ENCODE measurements around the gene NAA38.
"Not testable (repeated sequence)": the region's sequence is repeated elsewhere in the genome, so short reads cannot be mapped to it uniquely, and the experiment has no call there.

Gene NAA38

GRCh38 chr17:7814969-7815368 lies 42.4 kb downstream of the NAA38 start:
- H3K79me2 ChIP-seq (ENCODE audit: insufficient read depth, low read length): no peaks in the 10 kb centered on the region
- H3K4me1 ChIP-seq (ENCODE audit: insufficient read depth, low read length, severe bottlenecking): no peaks in the 10 kb centered on the region
- H3K9ac ChIP-seq (ENCODE audit: low read length): no peak overlapping the region
- no peaks in the 10 kb centered on the region for H4K20me1 ChIP-seq (ENCODE audit: insufficient read depth, low read length)
- TF ChIP-seq CTCF (IDR thresholded peaks at IDR 0.05; ENCODE audit: low read length) (no peak), EZH2 (IDR thresholded peaks at IDR 0.05; ENCODE audit: borderline replicate concordance, low read length) (no peak)
- H3K27me3 ChIP-seq (ENCODE audit: insufficient read depth, low read length): peaks cover 7% of the 10 kb centered on the region; the same call in 1 of the 2 replicates
- H3K9me3 ChIP-seq (ENCODE audit: low read length): no peaks in the 10 kb centered on the region
- no peak overlapping the region for H3K4me2 ChIP-seq (ENCODE audit: low read length)
- H3K27ac ChIP-seq (ENCODE audit: low read depth, low read length, poor library complexity, severe bottlenecking): no peak overlapping the region
- no peaks in the 10 kb centered on the region for H3K9me2 ChIP-seq (ENCODE audit: low read depth, low read length)
- no peak overlapping the region for H2AFZ ChIP-seq (ENCODE audit: low read length)
- no peaks in the 10 kb centered on the region for H3K36me3 ChIP-seq (ENCODE audit: insufficient read depth, low read length)
- no peaks in the 10 kb centered on the region for H3F3A ChIP-seq (ENCODE audit: insufficient read depth, low read length)
- no peak overlapping the region for H3K4me3 ChIP-seq (ENCODE audit: low read depth, low read length, poor library complexity, severe bottlenecking)

- H3K27me3 ChIP-seq (ENCODE audit: insufficient read depth, low read length): 0 out of 2 replicates have a peak, but pooled peaks cover 1% of the 10 kb centered on the region
- no peaks in the 10 kb centered on the region for H3K36me3 ChIP-seq (ENCODE audit: insufficient read depth, low read length)
- no peaks in the 10 kb centered on the region for H3K9me3 ChIP-seq (ENCODE audit: low read length)
These were observed 46.1 kb downstream of the NAA38 start for GRCh38 chr17:7811251-7811650.

GRCh38 chr17:7809791-7810343 lies 47.5 kb downstream of the NAA38 start:
- not testable (repeated sequence) for H3K9me3 ChIP-seq (ENCODE audit: low read length); H3K4me1 ChIP-seq (ENCODE audit: insufficient read depth, low read length, severe bottlenecking); H3K27ac ChIP-seq (ENCODE audit: low read depth, low read length, poor library complexity, severe bottlenecking); H3K4me2 ChIP-seq (ENCODE audit: low read length); H3K27me3 ChIP-seq (ENCODE audit: insufficient read depth, low read length); H3F3A ChIP-seq (ENCODE audit: insufficient read depth, low read length); H3K9ac ChIP-seq (ENCODE audit: low read length); H3K36me3 ChIP-seq (ENCODE audit: insufficient read depth, low read length); H4K20me1 ChIP-seq (ENCODE audit: insufficient read depth, low read length); H3K9me2 ChIP-seq (ENCODE audit: low read depth, low read length); H2AFZ ChIP-seq (ENCODE audit: low read length); H3K79me2 ChIP-seq (ENCODE audit: insufficient read depth, low read length); H3K4me3 ChIP-seq (ENCODE audit: low read depth, low read length, poor library complexity, severe bottlenecking)

More at GRCh38 chr17:7811251-7811650, 46.1 kb downstream of the NAA38 start:
- TF ChIP-seq EZH2 (IDR thresholded peaks at IDR 0.05; ENCODE audit: borderline replicate concordance, low read length) (no peak), CTCF (IDR thresholded peaks at IDR 0.05; ENCODE audit: low read length) (no peak)
- Histone ChIP-seq H2AFZ (ENCODE audit: low read length) (no peak overlapping the region), H3K4me2 (ENCODE audit: low read length) (no peak overlapping the region), H3K9ac (ENCODE audit: low read length) (no peak overlapping the region), H3K9me2 (ENCODE audit: low read depth, low read length) (no peaks in the 10 kb centered on the region), H3K4me3 (ENCODE audit: low read depth, low read length, poor library complexity, severe bottlenecking) (no peak overlapping the region), H4K20me1 (ENCODE audit: insufficient read depth, low read length) (no peaks in the 10 kb centered on the region), H3K27ac (ENCODE audit: low read depth, low read length, poor library complexity, severe bottlenecking) (no peak overlapping the region), H3K4me1 (ENCODE audit: insufficient read depth, low read length, severe bottlenecking) (no peaks in the 10 kb centered on the region), H3F3A (ENCODE audit: insufficient read depth, low read length) (no peaks in the 10 kb centered on the region), H3K79me2 (ENCODE audit: insufficient read depth, low read length) (no peaks in the 10 kb centered on the region)

GRCh38 chr17:7809086-7809790 lies 48.1 kb downstream of the NAA38 start:
- no peak overlapping the region for H3K4me3 ChIP-seq (ENCODE audit: low read depth, low read length, poor library complexity, severe bottlenecking)
- no peak overlapping the region for H3K4me2 ChIP-seq (ENCODE audit: low read length)
- H3K4me1 ChIP-seq (ENCODE audit: insufficient read depth, low read length, severe bottlenecking): no peaks in the 10 kb centered on the region
- H4K20me1 ChIP-seq (ENCODE audit: insufficient read depth, low read length): no peaks in the 10 kb centered on the region
- H3K27ac ChIP-seq (ENCODE audit: low read depth, low read length, poor library complexity, severe bottlenecking): no peak overlapping the region
- H3K79me2 ChIP-seq (ENCODE audit: insufficient read depth, low read length): no peaks in the 10 kb centered on the region
- H3K9me2 ChIP-seq (ENCODE audit: low read depth, low read length): no peaks in the 10 kb centered on the region
- no peak overlapping the region for H2AFZ ChIP-seq (ENCODE audit: low read length)
- H3K27me3 ChIP-seq (ENCODE audit: insufficient read depth, low read length): no peaks in the 10 kb centered on the region
- TF ChIP-seq CTCF (IDR thresholded peaks at IDR 0.05; ENCODE audit: low read length) (no peak), EZH2 (IDR thresholded peaks at IDR 0.05; ENCODE audit: borderline replicate concordance, low read length) (no peak)
- H3F3A ChIP-seq (ENCODE audit: insufficient read depth, low read length): no peaks in the 10 kb centered on the region
- no peaks in the 10 kb centered on the region for H3K9me3 ChIP-seq (ENCODE audit: low read length)
- H3K9ac ChIP-seq (ENCODE audit: low read length): no peak overlapping the region
- no peaks in the 10 kb centered on the region for H3K36me3 ChIP-seq (ENCODE audit: insufficient read depth, low read length)

Measured in OCI-LY1 (cell line).